DMS53 treated with DMSO at 0.1 percent for 48 hours (cell line): ENCODE results near the gene PPARG.

ENCODE experiments used
- DNase-seq: peaks from one replicate; lab custom pipeline; 2025; ENCODE audit not compliant: unreplicated experiment; lab: John Stamatoyannopoulos, UW

PPARG gene

DNA sequence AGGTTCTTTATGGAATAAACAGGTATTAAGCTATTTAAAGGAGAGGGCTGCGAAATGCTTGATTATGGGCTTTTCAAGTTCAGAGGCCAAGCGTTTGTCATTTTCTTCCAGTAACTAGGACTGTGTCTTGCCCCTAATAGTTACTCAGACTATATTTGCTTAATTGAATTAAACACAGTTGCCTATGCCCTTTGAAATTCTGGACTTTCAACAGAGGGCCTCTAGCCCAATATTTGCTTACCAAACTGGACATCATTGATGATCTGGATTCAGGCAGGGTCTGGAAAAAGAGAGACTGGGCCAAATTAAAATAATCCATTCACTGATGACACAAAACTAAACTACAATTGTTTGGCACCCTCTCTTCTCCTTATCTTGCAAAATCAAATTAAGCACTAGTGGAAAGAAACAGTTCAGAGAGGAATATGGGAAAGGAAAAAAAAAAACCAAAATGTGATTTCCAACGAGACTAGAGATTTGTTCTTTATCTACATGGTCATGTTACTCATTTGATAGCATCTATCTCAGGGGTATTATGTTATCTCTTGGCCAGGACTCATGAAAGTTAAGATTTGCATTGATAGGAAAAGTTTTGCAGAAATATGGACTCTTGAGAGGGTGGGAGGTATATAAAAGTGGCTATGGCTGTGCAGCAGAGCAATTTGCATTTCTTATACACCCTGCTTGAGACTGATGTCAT lies 120.3 kb downstream of the PPARG start:
- no peak for DNase-seq

DNA sequence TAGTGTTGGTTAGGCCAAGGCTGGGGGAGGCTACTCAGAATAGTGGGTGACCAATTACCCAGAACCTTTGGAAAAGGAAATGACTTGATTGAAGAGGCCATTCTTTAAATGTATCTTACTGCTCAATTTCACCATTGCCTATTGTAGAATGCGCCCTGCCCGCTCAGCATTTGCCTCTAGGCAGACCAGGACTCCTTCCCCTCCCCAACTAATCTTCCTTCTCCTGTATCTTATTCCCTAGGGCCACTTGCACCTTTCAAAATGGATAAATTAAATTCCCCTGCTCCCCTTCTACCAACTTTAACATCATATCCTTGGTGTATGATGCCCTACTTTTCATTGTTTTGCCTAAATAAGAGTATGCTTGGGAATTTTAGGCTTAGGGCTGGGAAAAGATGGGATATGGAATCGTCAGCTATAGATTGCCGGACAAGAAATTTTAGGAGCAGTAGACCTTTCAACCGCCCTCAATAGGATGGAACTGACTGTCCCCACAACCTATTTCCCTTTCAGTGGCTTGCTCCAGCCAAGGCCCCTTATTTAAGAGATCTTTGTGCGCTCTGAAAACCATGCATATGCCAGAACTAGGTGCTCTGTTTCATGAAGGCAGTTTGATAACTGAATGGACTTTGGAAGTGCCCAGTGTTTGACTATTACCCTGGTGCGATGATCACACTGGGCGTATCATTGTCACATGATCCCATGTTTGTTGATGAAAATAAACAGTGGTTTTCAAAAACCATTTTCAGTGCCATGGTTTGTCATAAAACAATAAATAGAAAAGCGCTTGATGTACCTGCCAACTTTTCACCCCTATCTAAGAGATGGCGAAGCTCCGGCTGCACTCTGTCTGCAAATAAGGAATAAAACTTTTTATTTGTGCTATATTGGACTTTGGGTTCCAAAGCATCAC lies 121.1 kb downstream of the PPARG start:
- no peak for DNase-seq

DNA sequence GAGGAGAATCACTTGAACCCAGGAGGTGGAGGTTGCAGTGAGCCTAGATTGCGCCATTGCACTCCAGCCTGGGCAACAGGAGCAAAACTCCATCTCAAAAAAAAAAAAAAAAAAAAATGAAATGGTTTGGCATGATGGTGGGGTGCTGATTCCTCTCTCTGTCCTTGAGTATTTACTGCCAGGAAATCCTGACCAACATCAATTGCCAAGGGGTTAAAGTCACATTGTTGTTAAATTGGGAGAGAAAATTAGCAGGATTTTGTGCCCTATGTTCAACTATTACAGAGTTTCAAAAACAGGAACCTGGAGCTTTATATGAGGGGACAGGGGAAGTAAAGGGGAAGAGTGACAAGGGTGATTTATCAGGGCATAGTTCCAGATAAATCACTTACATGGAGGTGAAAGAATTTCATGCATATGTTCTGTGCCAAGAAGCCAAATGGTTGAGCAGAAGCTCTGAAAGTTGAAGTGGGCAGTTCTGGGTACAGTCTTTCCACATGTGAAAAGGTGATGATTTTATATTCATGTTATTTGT lies 124.9 kb downstream of the PPARG start:
- no peak for DNase-seq

DNA sequence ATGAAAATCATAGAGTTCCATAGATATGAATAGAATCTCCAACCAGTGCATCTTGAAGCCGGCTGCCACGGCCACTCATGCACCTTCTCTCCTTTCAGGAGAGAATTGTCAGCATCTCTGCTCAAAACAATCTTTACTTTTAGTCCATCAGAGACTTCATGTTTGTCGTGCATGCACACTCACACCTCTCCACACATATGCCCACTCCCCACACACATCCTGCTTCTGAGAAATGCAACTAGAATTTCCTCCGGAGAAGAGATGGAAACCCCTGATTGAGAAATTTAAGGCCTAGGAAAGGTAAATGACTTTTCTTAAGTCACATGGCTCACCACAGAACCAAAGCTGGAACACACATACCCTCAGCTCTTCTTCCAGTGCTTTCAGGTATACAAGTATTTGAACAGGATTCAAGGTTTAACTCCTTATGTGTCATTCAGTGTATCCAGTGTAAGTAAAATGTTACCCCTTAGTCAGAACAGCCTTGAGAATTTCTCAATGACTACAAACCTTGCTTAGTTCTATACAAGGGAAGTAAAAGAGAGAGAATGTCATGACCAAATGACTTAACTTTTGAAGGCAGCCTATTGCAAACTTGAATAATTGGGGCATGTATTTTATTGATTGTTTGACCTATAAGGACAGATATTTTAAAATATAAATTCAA lies 126.3 kb downstream of the PPARG start:
- no peak for DNase-seq

DNA sequence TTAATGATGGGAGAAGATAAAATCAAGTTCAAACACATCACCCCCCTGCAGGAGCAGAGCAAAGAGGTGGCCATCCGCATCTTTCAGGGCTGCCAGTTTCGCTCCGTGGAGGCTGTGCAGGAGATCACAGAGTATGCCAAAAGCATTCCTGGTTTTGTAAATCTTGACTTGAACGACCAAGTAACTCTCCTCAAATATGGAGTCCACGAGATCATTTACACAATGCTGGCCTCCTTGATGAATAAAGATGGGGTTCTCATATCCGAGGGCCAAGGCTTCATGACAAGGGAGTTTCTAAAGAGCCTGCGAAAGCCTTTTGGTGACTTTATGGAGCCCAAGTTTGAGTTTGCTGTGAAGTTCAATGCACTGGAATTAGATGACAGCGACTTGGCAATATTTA lies 127.9 kb downstream of the PPARG start:
- DNase-seq: no peak

DNA sequence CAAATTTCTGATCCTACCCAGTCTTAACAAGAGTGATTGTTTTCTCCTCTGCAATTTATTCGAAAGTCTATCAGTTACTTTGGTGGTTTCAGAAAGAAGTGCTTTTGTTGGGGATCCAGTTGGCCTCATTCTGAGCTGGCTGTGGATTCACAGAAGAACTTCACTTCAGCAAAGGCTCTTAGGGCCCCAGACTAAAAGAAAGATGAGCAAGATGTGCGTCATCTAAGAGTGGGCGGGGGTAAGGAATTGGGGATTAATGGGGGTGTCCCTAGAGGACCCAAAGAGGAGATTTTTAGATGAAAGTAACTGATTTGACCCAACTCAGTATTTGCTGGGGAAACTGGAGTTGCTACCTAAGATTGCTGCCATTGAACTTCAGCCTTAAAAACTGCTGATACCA lies 131.5 kb downstream of the PPARG start:
- DNase-seq: no peak

DNA sequence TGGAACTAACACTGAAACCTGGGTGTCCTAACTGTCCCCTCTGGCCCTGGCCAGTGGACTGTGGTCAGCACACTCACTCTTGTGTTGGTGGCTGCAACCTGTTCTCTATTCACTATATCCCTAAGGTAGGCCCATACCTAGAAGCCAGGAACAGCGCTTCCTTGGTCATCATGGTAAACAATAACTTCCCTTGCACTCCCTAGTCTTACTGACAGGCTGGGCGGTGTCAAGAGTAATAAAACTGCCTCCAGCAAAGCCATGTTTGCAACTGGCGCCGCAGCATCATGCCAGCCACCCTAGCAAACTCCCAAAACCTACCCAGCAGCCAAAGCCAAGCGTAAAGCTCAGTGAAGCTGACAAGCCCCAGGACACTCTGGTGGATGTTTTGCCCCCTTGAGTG lies 132.3 kb downstream of the PPARG start:
- DNase-seq: no peak

DNA sequence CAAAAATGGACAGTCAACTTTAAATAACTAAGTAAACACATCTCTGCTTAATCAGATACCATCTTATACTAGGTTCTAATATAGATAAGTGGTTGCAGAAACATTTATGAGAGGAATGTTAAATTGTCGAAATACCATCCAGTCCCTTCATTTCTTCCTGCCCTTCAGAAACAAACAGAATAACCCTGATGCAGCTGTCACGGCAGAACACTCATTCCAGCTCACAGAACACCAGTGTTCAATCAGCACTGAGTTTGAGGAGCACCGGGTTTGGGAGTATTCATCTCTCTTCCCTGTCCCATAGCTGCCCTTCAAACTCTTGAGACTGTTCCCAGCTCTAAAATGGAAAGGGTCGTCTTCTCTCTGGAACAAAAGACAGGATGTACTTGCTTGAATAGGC lies 134.3 kb downstream of the PPARG start:
- DNase-seq: no peak

DNA sequence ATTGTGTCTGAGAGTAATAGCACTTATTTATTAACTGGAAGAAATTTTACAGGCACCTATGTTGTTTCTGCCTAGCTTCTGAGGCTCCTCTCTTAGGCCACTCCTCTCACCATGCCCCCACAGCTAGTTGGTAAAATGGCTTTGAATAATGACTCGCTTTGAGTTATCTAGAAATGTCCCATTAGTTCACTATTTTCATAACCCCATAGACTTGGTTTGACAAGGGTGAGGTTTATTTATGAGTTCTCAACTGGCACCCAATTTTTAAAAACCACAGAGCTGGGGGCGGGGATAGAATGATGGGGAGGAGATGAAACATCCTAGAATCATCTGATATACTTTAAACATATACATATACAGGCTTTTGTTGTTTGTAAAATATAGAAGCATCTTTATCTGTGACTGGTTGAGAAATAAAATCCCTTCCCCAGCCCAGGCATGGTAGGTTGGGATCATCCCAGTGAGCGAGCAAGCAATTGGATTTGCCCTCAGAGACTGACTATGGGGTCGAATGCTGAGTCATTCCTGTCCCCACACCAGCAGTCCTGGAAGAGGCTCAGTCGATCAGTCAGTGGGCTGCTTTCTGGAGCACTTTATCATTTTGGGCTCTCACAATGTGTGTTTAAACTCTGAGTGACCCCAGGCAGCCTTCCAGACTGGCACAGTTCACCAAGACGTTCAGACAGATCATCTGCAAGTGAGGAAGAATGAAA lies 135.2 kb downstream of the PPARG start:
- DNase-seq: no peak

DNA sequence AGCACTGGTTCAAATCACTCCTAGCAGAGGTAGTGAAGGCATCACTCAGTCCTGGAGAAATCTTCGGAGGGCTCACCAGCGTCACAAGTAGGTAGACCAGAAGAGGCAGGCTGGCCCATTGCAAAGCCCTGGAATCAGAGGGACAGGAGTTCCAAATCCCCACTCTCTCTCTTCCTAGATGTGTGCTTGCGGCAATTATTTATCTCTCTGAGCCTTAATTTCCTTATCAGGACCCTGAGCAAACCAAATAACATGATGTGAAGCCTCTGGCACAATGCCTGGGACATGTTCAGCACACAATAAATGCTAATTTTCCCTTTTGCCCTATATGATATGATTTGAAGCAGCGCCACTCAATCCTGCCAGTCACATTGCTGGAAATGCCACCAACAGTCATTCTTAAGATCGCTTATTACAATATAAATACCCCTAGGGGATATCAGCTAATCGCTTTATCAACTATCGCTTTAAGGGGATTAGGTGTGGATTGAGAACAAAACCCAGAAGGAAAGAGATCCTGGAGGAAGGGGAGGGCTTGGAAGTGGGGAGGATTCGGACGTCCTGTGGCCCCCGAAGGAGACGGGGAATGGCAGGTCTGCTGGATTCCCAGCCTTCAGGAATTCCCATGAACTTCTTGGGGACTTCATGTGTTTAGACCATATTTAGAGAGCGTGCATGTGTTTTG lies 135.9 kb downstream of the PPARG start:
- no peak for DNase-seq

DNA sequence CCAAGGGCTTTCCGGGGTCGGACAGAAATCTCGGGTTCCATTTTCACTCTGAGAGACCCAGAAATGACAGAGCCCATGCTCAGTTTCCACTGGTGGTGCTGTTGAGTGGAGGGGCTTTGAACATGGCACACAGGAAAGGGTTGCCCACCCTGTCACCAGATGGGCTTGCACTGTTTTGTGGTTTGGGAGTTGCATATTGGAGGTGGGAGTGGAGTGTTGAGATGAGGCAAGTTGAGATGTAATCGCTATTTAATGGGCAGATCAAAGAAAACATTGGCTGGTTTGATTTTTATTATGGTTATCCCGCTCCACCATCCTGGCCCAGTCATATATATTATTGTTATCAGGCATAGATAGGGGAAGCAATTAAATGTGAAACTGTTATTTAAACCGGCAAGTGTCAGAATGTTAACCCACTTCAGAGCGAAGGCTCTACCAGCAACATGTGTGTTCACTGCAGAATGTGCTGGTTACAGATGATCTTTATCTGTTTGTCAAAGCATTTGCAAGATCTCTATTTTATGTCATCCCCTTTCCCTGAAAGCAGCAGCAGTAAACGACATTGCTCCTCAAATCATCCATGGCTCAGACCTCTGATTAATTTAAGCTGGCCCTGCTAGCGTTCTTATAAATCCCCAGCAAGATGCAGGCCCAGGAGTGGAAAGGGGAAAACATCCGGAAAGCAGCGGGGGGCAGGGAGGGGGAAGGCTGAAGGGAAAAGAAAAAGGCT lies 137.1 kb downstream of the PPARG start:
- no peak for DNase-seq

DNA sequence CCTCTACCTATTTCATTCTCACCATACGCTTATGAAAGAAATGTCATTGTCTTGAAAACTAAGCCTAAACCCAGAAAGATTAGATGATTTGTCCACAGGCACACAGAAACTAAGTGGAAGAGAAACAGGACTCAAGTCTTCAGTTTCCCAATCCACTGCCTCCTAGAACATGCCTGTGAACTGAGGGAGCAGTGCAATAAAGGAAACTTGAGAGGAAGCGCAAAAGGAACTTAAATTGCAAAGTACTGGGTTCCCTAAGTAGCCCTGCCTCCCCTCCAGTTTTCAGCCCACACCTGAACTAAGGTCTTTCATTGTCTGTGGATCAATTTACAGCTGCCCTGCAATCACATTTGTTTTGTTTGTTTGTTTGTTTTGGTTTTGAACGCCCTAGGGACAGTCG lies 138.7 kb downstream of the PPARG start:
- no peak for DNase-seq

DNA sequence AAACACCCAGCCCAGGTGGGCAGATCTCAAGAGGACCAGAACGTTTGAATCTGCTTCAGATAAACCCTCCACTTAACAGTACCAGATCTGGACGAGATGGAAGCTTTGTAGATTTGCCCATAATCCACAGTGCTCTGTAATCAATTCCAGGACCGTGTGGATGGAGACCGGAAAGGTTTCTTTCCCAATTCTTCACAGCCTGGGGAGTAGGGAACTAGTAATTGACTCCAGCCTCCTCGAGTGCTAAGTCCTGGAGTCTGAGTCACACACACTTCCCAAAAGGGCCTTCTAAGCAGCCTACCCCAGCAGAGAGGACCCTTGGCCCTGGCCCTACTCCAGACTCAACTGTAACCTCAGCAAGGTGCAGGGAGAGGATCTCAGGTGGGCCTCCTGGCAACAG lies 139.3 kb downstream of the PPARG start:
- DNase-seq: no peak

DNA sequence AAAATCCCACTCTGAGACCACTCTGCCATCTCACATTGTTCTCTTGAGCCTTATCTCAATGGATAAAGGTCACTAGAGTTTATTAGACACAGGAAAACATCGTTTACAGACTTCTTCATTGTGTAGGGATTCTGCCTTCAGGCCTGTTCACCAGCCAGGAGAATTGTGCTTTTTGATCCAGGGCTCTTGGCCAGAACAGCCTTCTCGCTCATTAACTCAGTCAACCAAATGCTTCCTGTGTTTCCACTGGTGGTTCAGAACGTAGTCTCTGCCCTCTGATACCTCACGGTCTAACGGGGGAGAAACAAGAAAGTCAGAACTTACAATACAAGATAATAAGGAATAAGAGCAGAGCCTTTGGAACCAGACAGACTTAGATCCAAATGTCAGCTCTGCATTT lies 141.2 kb downstream of the PPARG start:
- no peak for DNase-seq

DNA sequence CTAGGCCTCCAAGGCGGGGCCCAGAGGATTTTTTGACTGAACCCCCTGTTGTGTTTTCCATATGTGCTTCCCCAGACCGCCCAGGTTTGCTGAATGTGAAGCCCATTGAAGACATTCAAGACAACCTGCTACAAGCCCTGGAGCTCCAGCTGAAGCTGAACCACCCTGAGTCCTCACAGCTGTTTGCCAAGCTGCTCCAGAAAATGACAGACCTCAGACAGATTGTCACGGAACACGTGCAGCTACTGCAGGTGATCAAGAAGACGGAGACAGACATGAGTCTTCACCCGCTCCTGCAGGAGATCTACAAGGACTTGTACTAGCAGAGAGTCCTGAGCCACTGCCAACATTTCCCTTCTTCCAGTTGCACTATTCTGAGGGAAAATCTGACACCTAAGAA lies 145.0 kb downstream of the PPARG start:
- DNase-seq: no peak

DNA sequence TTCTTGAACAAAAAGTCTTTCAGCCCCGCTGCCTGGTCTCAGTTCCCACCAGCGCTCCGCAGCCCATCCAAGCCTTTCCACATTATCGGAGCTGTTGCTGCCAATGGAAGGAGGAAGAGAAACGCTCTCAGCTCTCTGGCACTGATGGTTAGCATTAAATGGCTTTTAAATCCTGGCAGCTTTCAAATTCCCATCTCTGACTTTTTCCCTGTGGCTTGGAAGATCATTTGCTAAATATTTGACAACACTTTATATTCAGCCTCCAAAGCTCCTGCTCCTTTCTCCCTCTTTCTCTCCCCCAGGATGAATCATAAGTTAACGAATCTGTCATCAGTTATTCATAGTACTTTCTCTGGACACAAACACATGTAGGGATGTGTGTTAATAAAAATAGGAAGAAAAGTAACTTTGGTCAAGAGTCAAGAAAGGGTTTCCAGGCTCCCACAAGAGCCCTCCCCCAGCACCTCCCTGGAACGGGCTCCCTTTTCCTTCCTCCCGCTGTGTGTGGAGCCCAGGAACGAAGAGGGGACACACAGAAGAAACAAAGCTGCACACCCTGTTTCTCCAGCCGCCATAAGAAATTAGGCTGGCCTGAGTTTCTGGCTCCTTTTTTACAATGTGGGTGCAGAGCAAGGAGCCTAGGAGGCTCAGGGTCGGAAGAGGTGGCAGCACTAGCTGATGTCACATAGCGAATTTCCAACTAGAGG lies 147.8 kb downstream of the PPARG start:
- no peak for DNase-seq

DNA sequence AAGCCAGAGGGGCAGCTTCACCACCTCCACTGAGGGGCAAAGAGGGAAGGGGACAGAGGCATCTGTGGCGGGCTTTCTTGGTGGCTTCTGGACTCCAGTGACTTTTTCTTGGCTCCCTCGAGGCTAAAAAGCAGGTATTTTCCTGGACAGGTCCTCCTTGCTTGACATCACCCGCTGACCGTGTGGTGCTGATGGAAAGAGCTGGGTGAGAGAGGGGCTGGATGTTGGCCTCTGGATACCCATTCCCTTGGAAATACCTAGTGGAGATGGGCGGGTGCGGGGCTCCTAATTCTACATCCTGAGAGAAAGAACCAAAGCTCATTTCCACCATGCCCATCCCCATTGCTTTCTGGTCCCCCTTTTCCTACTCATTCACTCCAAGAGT lies 148.3 kb downstream of the PPARG start:
- no peak for DNase-seq

DNA sequence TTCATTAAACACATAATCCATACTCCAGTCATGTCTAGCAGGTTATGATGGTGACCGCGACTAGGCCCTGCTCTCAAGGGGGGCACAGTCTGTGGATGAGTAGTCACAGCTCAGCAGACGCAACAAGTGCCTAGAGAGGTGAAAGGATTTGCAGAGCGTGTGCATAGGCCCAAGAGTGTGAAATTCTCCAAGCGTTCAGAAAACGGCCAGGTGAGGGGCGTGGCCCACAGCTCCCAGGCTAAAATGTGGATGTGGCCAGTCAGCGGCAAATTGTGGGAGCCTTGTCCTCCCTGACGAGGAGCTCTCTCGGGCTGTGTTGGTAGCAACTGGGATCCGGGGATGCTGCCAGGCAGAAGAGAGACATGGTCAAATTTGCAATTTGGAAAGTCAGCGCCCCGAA lies 149.0 kb downstream of the PPARG start:
- DNase-seq: no peak

DNA sequence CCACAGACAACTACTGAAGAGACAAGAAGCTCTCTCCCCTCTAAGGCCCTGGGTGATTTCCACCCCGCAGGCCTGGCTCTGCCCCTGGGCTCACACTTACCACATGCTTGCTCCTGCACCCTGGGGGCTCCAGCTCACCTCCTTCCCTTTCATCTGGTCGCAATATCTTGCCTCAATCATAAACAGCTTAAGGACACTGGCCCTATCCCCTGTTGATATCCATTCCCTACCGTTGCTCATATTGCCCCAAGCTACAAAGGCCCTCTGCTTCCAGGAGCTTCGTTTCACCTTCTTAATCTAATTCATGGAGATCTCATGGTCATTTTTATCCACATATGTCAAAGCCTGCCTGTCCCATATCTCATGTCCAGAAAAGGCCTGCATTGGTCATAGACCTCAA lies 149.4 kb downstream of the PPARG start:
- no peak for DNase-seq
